Activated CD4-positive, alpha-beta T cell treated with anti-CD3 and anti-CD28 coated beads, Interleukin-10, Interleukin-2, amounts not matched to agents 100 ng/mL and 50 ng/mL, durations not matched to agents 16 hours and 8 hours (primary cell): ENCODE measurements around the gene FHIT.

Experiments used
- DNase-seq: peaks from one replicate; pipeline ENCODE4 v3.0.0-alpha.2; 2020

FHIT gene

GRCh38 chr3:60531759-60532158 is 719.5 kb downstream of the FHIT start:
- no peak for DNase-seq

GRCh38 chr3:60528651-60529050 is 722.6 kb downstream of the FHIT start:
- DNase-seq = no peak

- no peak for DNase-seq
Measured at GRCh38 chr3:60523536-60523935, 727.7 kb downstream of the FHIT start.

- DNase-seq = no peak
Measured at GRCh38 chr3:60517134-60517533, 734.1 kb downstream of the FHIT start.

GRCh38 chr3:60514866-60515265 is 736.4 kb downstream of the FHIT start:
- DNase-seq = no peak

GRCh38 chr3:60514085-60514649 is 737.1 kb downstream of the FHIT start:
- DNase-seq = no peak

GRCh38 chr3:60513241-60513640 is 738.0 kb downstream of the FHIT start:
- DNase-seq = no peak

- no peak for DNase-seq
Measured at GRCh38 chr3:60512506-60512905, 738.7 kb downstream of the FHIT start.

- no peak for DNase-seq
Measured at GRCh38 chr3:60509471-60509870, 741.8 kb downstream of the FHIT start.

GRCh38 chr3:60504827-60505457 is 746.3 kb downstream of the FHIT start:
- DNase-seq = no peak

- no peak for DNase-seq
Measured at GRCh38 chr3:60501314-60501713, 749.9 kb downstream of the FHIT start.

GRCh38 chr3:60497902-60498301 is 753.4 kb downstream of the FHIT start:
- DNase-seq = no peak

- DNase-seq = no peak
Measured at GRCh38 chr3:60490992-60491391, 760.3 kb downstream of the FHIT start.

GRCh38 chr3:60475096-60475495 is 776.2 kb downstream of the FHIT start:
- no peak for DNase-seq

- DNase-seq = no peak
Measured at GRCh38 chr3:60469481-60469880, 781.8 kb downstream of the FHIT start.

GRCh38 chr3:60463685-60464084 is 787.6 kb downstream of the FHIT start:
- DNase-seq = no peak

GRCh38 chr3:60461267-60461666 is 790.0 kb downstream of the FHIT start:
- DNase-seq = no peak

- peak; percentile 10 for DNase-seq
Measured at GRCh38 chr3:60456180-60456579, 795.1 kb downstream of the FHIT start.

- DNase-seq = no peak
Measured at GRCh38 chr3:60453326-60453725, 797.9 kb downstream of the FHIT start.

GRCh38 chr3:60448696-60449095 is 802.6 kb downstream of the FHIT start:
- DNase-seq = no peak

GRCh38 chr3:60445446-60445845 is 805.8 kb downstream of the FHIT start:
- no peak for DNase-seq

GRCh38 chr3:60444898-60445437 is 806.3 kb downstream of the FHIT start:
- no peak for DNase-seq

- no peak for DNase-seq
Measured at GRCh38 chr3:60440869-60441268, 810.4 kb downstream of the FHIT start.

- no peak for DNase-seq
Measured at GRCh38 chr3:60435941-60436650, 815.2 kb downstream of the FHIT start.
